Panc1 (cell line): Measurements from ENCODE around the gene NKD1. TPM values are rescaled to one million over a fixed set of nuclear protein-coding genes. Genes with fewer than 3 reads are reported as not detected.

Experiments used
- ATAC-seq: fragments of 200-7000 bp; cut with Tn5 transposase; 2 replicates; pipeline ENCODE4 v1.9.1; 2020; ENCODE audit warnings: mild to moderate bottlenecking, moderate library complexity
- BruUV-seq: library from RNA; stranded (reverse); fragments of 400-500 nt; replicated peaks from 2 replicates; lab custom pipeline; 2021; lab: Mats Ljungman, UMichigan
- CTCF ChIA-PET: fragments of 300-600 bp; sonication (Branson Sonifier 250); formaldehyde crosslinking; loops from one replicate; lab custom pipeline; 2022; ENCODE audit warnings: antibody characterized with exemption; lab: Charles Lee
- POLR2A ChIA-PET: fragments of 300-600 bp; sonication (Branson Sonifier 250); formaldehyde crosslinking; loops from one replicate; lab custom pipeline; 2022; ENCODE audit warnings: antibody characterized with exemption; lab: Charles Lee
- DNase-seq: peaks from one replicate; pipeline ENCODE4 v3.0.0-alpha.2; 2010; ENCODE audit warnings: low read depth, low spot score
- H3K27ac ChIP-seq: 2 replicates; pipeline ENCODE4 v1.5.1; 2011; ENCODE audit warnings: mild to moderate bottlenecking, low read length, inconsistent platforms
- H3K27me3 ChIP-seq: fragments of 200-500 bp; sonication (Bioruptor generic); 2 replicates; pipeline ENCODE4 v1.6.0; 2014; ENCODE audit warnings: low read length, inconsistent platforms; ENCODE audit not compliant: control insufficient read depth, insufficient read depth
- H3K36me3 ChIP-seq: fragments of 200-500 bp; sonication (Bioruptor generic); 2 replicates; pipeline ENCODE4 v1.5.1; 2014; ENCODE audit warnings: inconsistent platforms, mild to moderate bottlenecking, low read length, moderate library complexity; ENCODE audit not compliant: control insufficient read depth, insufficient read depth
- H3K4me1 ChIP-seq: 2 replicates; pipeline ENCODE4 v1.5.1; 2011; ENCODE audit warnings: inconsistent platforms, mild to moderate bottlenecking, low read length, moderate library complexity; ENCODE audit not compliant: control insufficient read depth, insufficient read depth
- H3K4me3 ChIP-seq, 2 experiments: 2 replicates each; pipeline ENCODE4 v1.5.1; 2011 to 2012; ENCODE audit warnings: low read depth in 2 of 2, low read length in 2 of 2, mild to moderate bottlenecking in 2 of 2, inconsistent platforms in 1 of 2, moderate library complexity in 1 of 2
- H3K9me3 ChIP-seq: fragments of 200-500 bp; sonication (Bioruptor generic); 2 replicates; pipeline ENCODE4 v1.5.1; 2014; ENCODE audit warnings: low read depth, mild to moderate bottlenecking, inconsistent platforms, low read length, moderate library complexity; ENCODE audit not compliant: control insufficient read depth, insufficient read depth
- POLR2AphosphoS5 ChIP-seq: IDR thresholded peaks from 2 replicates; pipeline ENCODE4 v1.6.1; 2012; ENCODE audit warnings: mild to moderate bottlenecking, low read depth, low read length, moderate library complexity
- SIN3A ChIP-seq: IDR thresholded peaks from 2 replicates; pipeline ENCODE4 v1.6.1; 2012; ENCODE audit warnings: low read depth, mild to moderate bottlenecking, low read length, moderate library complexity, borderline replicate concordance; ENCODE audit not compliant: insufficient read depth
- TCF7L2 ChIP-seq: IDR thresholded peaks from 2 replicates; pipeline ENCODE4 v1.6.1; 2011; ENCODE audit warnings: mild to moderate bottlenecking, low read depth, low read length, inconsistent platforms
- in situ Hi-C: cut with HindIII; loops from 2 replicates; pipeline ENCODE4 v1.10.0; 2016; ENCODE audit warnings: low sequenced_read_pairs, low pct_unique_long_range_greater_than_20kb
- intact Hi-C: fragments of 100-400 bp; cut with micrococcal nuclease; formaldehyde crosslinking; loops from one replicate; pipeline ENCODE4 v1.10.0; 2022; ENCODE audit not compliant: unreplicated experiment
- total RNA-seq: library from RNA; stranded (reverse); gene quantifications from one replicate; pipeline ENCODE4 v1.2.1, GENCODE V29; 2021; ENCODE audit not compliant: unreplicated experiment
- TF ChIP-seq, protein P1 (sequence below), 2 experiments: IDR thresholded peaks; 2 replicates each; pipeline ENCODE4 v1.6.1; 2011 to 2012; ENCODE audit warnings: low read depth in 2 of 2, control low read depth in 1 of 2, low read length in 1 of 2, mild to moderate bottlenecking in 1 of 2, moderate library complexity in 1 of 2; ENCODE audit not compliant: insufficient read depth in 1 of 2
- TF ChIP-seq, protein P2 (sequence below): fragments of 450-650 bp; IDR thresholded peaks from 2 replicates; pipeline ENCODE4 v1.5.1; 2017; ENCODE audit warnings: mild to moderate bottlenecking

The NKD1 gene
- total RNA-seq, 1 experiment from 2014 or later: 0.18 TPM

DNA sequence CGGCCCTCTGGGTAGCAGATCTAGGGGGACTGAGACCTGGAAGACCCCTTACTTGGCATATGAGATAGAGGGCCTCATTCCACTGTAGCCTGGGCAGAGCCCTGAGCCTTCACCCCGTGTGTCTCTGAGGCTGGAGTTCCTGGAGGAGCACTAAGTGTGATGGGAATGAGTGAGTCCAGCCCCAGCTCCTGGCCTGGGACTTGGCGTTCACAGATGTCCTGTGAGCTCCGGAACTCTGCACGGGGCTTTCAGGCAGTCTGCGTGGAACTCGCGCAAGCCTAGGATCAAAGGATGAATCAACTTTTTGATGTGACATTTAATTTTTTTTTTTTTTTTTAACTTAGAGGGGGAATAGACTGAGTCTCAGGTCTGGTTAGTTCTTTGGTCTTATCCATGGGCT, 1.8 kb downstream of the NKD1 start:
- DNase-seq (no peak), ATAC-seq (no peak)
- ChIA-PET POLR2A (no interaction called here), CTCF (interaction anchor here (0.7 kb wide), 2 partner anchors 22 to 667 kb away, joined by 3 to 6 read pairs; no protein-coding TSS in a partner anchor)
- TF ChIP-seq POLR2AphosphoS5: no peak
- no peak for TF ChIP-seq SIN3A
- TF ChIP-seq, protein P1, sequence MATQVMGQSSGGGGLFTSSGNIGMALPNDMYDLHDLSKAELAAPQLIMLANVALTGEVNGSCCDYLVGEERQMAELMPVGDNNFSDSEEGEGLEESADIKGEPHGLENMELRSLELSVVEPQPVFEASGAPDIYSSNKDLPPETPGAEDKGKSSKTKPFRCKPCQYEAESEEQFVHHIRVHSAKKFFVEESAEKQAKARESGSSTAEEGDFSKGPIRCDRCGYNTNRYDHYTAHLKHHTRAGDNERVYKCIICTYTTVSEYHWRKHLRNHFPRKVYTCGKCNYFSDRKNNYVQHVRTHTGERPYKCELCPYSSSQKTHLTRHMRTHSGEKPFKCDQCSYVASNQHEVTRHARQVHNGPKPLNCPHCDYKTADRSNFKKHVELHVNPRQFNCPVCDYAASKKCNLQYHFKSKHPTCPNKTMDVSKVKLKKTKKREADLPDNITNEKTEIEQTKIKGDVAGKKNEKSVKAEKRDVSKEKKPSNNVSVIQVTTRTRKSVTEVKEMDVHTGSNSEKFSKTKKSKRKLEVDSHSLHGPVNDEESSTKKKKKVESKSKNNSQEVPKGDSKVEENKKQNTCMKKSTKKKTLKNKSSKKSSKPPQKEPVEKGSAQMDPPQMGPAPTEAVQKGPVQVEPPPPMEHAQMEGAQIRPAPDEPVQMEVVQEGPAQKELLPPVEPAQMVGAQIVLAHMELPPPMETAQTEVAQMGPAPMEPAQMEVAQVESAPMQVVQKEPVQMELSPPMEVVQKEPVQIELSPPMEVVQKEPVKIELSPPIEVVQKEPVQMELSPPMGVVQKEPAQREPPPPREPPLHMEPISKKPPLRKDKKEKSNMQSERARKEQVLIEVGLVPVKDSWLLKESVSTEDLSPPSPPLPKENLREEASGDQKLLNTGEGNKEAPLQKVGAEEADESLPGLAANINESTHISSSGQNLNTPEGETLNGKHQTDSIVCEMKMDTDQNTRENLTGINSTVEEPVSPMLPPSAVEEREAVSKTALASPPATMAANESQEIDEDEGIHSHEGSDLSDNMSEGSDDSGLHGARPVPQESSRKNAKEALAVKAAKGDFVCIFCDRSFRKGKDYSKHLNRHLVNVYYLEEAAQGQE (IDR thresholded peaks at IDR 0.05; ENCODE audit: insufficient read depth in 1 of 2, low read depth in 2 of 2, low read length in 1 of 2): no peak
- no peak for TF ChIP-seq TCF7L2
- TF ChIP-seq, protein P2, sequence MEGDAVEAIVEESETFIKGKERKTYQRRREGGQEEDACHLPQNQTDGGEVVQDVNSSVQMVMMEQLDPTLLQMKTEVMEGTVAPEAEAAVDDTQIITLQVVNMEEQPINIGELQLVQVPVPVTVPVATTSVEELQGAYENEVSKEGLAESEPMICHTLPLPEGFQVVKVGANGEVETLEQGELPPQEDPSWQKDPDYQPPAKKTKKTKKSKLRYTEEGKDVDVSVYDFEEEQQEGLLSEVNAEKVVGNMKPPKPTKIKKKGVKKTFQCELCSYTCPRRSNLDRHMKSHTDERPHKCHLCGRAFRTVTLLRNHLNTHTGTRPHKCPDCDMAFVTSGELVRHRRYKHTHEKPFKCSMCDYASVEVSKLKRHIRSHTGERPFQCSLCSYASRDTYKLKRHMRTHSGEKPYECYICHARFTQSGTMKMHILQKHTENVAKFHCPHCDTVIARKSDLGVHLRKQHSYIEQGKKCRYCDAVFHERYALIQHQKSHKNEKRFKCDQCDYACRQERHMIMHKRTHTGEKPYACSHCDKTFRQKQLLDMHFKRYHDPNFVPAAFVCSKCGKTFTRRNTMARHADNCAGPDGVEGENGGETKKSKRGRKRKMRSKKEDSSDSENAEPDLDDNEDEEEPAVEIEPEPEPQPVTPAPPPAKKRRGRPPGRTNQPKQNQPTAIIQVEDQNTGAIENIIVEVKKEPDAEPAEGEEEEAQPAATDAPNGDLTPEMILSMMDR: no peak
- BruUV-seq: no TSS peak
- no peaks in the 10 kb centered on the region for H3K36me3 ChIP-seq
- H3K27ac ChIP-seq: no peak overlapping the region
- H3K9me3 ChIP-seq: no peaks in the 10 kb centered on the region
- intact Hi-C loops (no loop called here), in situ Hi-C loops (no loop called here)
- H3K4me3 ChIP-seq: no peak overlapping the region
- peaks cover 12% of the 10 kb centered on the region for H3K27me3 ChIP-seq
- no peaks in the 10 kb centered on the region for H3K4me1 ChIP-seq

DNA sequence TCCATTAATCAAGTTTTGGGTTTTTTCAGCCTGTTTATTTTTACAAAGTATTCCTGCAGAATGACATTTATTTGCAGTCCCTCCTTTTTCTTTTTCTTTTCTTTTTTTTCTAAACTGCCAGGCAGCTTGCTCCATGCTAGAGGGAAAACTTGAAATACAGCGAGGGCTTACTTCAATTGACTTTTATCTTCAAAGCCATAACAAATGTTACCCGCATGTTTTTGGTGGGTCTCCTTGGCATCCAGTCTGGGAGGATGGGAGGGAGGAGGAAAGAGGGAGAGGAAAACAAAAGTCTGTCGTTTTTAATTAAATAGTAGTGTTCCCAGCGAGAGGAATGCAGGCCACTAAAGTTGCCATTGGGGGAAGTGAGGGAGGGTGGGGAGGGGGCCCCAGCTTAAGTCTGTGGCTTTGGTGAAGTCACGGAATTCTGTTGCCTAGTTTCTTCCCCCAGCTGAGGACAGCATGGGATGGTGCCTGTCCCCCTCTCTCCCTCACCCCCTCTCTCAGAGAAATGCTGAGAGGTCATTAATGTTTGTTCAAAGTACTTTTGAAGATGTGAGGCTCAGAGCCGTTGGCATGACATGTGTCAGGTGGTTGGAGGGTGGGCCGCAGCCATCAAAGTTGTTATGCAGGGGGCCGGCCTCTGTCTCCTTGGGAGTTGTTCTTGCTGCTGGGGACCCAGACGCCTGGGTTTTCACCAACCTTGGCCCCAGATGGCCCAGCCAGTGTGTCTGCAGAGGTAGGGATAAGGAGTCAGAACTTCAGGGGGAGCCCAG, 2.9 kb downstream of the NKD1 start:
- no peaks in the 10 kb centered on the region for H3K4me1 ChIP-seq
- H3K27me3 ChIP-seq: peaks cover 12% of the 10 kb centered on the region
- CTCF ChIA-PET: interaction anchor here (0.7 kb wide), 1 partner anchor 668 kb away, joined by 6 read pairs; no protein-coding TSS in a partner anchor
- no peaks in the 10 kb centered on the region for H3K9me3 ChIP-seq
- in situ Hi-C loops (no loop called here), intact Hi-C loops (no loop called here)
- no peak for DNase-seq
- H3K27ac ChIP-seq: no peak overlapping the region
- H3K4me3 ChIP-seq: no peak overlapping the region
- H3K36me3 ChIP-seq: no peaks in the 10 kb centered on the region
- POLR2A ChIA-PET: no interaction called here
- TF ChIP-seq POLR2AphosphoS5 (no peak), SIN3A (no peak), TCF7L2 (no peak)
- TF ChIP-seq, protein P2: no peak
- TF ChIP-seq, protein P1 (IDR thresholded peaks at IDR 0.05; ENCODE audit: insufficient read depth in 1 of 2, low read depth in 2 of 2, low read length in 1 of 2): no peak
- no TSS peak for BruUV-seq
- no peak for ATAC-seq
